ENCODE measurements around the gene COPG1.

GRCh38 chr3:129271674-129272073 is 22.3 kb downstream of the COPG1 start:
- TF ChIP-seq POLR2A (IDR thresholded peaks at IDR 0.05): no peak
- no peak for TF ChIP-seq CTCF (IDR thresholded peaks at IDR 0.05)
- TF ChIP-seq EP300 (IDR thresholded peaks at IDR 0.05): no peak
